Stimulated activated CD4-positive, alpha-beta T cell treated with anti-CD3 and anti-CD28 coated beads, Interleukin-12 subunit alpha, Interleukin-12 subunit beta, amount 100 ng/mL, for 48 hours (primary cell): ENCODE measurements around the gene ATP2A1.

Source experiments
- DNase-seq, 3 donors: peaks; one replicate each; pipeline ENCODE4 v3.0.0-alpha.2; 2020; ENCODE audit warnings: low read depth in 2 of 3, low spot score in 1 of 3

The ATP2A1 gene

DNA sequence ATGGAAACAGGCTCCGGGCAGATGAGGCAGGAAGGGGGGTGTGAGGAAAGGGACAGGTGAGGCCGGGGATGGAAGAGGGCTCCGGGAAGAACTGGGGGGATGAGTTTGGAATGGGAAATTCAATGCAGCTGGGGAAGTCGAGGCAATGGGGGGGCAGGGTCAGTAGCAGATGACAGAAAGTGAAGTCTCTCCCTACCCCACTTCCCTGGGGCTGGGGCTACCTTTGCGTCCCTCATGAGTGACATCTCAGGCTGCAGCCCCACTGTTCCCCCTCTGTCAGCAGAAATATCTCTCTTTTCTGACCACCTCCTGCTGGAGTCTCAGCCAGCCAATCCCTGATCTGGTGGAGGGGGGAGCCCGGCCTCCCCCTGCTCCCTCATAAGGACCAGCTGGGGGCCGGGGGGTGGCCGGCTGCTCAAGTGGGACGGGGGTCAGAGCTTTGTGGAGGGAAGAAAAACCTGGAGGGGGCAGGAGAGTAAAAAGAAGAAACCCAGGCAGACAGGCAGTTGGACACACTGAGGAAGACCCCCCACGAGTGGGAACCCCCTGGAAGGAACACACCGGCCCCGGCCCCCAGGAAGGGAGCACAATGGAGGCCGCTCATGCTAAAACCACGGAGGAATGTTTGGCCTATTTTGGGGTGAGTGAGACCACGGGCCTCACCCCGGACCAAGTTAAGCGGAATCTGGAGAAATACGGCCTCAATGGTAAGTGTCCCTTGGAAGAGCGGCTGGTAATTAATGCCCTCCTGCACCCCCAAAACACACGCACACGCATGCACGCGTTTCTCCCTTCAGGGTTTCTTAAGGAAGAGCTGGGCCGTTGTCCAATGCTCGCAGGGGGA, at the start of gene ATP2A1:
ATP2A1 (plus strand) TSS at position 406 of the 844 bp plus-strand sequence; CDS start at position 590, 184 bp downstream.
- no peak for DNase-seq

DNA sequence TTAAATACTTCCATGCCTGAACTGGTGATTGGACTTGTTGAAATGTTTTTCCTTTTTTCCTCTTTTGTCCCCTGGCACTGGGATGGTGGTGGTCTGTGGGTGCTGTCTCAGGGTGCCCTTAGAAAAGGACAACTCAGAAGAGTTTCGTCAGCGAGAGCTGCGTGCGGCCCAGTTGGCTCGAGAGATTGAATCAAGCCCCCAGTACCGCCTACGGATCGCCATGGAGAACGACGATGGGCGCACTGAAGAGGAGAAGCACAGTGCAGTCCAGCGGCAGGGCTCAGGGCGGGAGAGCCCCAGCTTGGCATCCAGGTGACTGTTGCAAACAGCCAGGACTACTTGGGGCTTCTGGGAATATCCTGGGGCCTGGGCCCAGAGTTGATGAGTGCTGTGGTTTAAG, 48.5 kb upstream of the ATP2A1 start:
- no peak for DNase-seq

DNA sequence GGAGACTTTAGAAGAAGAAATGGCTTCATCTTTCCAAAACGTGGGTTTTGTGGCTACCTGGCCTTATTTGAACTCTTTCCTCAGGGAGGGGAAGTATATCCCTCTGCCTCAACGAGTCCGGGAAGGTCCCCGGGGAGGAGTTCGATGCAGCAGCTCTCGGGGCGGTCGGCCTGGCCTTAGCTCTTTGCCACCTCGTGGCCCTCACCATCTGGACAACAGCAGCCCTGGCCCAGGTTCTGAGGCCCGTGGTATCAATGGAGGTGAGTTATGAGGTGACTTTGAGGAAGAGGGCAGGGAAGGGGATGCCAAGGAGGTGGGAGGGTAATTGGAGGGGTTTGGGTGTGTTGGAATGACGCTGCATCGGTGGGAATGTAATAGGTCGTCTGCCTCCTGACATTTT, 47.8 kb upstream of the ATP2A1 start:
- no peak for DNase-seq

DNA sequence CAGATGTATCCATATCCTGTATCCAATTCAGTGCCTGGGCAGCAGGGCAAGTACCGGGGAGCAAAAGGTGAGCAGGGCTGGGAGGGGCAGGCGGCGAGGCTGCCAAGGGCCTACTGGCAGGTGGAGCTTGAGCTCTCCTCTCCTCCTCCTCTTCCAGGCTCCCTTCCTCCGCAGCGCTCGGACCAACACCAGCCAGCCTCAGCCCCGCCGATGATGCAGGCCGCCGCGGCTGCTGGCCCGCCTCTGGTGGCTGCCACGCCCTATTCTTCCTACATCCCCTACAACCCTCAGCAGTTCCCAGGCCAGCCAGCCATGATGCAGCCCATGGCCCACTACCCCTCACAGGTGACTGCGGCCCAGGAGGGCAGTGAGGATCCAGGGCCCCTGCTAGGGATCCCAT, 43.9 kb upstream of the ATP2A1 start:
- DNase-seq: no peak

DNA sequence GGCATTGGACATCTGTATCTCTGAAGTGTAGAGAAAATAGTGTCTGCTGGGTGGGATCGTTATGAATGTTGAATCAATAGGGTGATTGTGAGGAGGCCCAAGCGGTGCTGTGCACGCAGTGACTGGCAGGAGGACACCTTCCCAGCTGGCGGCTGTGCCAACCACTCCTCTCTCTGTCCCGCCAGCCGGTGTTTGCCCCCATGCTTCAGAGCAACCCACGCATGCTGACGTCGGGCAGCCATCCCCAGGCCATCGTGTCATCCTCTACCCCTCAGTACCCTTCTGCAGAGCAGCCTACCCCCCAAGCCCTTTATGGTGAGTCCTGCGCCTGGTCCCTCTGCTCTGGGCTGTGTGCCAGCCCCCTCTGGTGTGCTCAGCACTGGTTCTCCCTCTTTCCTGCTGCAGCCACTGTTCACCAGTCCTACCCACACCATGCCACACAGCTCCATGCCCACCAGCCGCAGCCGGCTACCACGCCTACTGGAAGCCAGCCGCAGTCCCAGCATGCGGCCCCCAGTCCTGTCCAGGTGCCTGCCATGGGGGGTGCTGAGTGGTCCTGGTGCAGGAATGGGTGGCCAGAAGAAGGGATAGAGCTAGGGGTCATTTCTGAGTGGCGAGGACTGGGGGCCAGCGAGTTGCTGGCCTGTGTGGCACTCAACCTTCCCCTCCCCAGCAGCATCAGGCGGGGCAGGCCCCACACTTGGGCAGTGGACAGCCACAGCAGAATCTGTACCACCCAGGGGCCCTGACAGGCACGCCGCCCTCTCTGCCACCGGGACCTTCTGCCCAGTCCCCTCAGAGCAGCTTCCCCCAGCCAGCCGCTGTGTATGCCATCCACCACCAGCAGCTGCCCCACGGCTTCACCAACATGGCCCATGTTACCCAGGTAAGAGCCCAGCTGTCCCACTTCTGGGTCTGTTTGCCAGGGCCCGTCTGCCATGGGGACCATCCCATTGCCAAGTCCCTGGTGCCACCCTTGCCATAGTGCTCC, 43.1 kb upstream of the ATP2A1 start:
- DNase-seq: no peak

DNA sequence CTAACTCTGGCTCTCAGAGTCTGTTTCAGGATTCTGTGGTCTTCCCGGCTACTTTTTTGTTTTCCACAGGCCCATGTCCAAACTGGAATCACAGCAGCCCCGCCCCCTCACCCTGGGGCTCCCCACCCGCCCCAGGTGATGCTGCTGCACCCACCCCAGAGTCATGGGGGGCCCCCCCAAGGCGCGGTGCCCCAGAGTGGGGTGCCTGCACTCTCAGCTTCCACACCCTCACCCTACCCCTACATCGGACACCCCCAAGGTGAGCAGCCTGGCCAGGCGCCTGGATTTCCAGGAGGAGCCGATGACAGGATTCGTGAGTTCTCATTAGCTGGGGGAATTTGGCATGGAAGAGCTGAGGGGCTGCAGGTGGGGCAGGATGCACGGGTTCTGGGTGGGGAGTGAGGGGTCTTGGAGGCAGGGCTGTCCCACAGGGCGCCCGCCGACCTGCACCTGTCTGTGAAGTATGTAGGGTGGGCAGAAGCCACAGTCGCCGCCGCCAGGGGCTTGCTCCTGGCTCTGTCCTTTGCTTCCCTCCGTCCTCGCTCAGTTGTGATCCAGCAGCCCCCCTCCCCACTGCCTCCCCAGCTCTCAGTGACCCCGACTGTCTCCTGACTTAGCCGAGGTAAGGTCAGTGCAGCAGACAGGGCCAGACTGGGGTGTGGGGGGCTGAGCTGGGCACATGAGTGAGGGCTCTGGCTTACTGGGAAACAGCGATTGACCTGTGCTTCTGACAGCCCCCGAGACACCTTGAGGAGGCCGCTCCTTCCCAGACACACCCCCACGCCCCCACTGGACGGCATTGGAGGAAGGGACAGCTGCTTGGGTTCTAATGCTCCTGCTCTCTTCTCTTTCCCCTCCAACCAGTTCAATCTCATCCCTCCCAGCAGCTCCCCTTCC, 42.2 kb upstream of the ATP2A1 start:
- no peak for DNase-seq

DNA sequence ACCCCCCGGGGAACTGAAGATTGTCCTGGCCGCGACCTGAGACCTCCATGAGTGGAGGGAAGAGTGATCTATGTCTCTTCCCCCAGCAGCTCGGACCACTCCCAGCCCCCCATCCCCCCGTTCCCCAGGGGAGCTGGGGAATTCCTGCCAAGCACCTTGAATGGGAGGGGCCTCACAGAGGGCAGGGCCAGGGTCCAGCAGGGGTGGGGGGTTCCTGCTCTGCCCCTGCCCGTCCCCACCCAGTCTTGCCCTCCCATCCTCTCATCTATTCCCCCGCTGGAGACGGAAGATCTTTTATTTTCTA, 41.6 kb upstream of the ATP2A1 start:
- DNase-seq: no peak

DNA sequence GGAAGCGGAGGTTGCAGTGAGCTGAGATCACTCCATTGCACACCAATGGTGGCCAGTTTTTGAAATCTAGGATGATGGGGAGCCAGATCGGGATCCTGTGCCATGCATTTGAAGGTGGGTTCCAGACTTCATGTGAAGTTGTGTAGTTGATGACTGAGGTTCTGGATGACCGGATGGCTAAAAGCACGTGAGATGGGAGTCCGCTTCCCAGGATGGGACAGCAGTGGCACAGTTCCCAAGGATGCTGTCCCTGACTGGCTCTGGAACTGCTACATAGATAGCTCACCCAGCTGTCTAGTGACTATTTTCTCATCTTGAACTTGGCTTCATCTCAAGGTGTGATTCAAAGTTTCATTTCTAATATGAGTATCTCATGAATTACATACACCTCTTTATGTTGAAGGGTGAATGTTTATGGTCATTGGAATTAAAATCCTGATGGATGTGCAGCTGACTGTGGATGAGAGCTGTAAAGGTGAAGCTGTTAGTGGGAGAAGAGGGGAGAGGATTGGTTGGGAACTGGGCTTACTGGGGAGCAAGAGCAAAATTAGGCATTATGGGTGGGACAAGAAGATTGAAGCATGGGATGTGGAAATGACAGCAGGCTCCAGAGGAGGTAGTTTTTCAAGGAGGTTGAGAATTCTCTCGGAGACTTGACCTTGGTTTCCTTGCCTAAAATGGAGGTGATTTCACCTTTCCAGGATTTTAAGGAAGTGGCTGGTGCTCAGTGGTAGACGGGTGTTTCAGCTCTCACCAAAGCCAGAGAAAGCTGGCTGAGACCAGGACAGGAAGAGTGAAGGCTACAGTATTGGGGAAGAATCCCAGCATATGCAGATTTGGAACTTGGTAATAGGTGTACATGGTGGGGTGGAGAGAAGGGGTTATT, 40.4 kb upstream of the ATP2A1 start:
- DNase-seq: no peak

DNA sequence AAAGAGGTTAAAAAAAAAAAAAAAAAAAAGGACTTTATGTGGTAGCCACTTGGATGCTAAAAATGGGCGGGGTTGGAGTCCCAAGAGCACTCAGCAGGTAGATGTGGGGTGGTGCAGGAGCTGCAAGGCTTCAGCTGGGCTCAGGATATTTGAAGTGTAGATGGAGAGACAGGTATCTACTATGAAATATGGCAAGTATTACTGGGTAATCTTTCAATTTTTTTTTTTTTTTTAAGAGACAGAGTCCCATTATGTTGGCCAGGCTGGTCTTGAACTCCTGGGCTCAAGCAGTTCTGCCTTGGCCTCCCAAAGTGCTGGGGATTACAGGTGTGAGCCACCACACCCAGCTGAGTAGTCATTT, 39.8 kb upstream of the ATP2A1 start:
- no peak for DNase-seq

DNA sequence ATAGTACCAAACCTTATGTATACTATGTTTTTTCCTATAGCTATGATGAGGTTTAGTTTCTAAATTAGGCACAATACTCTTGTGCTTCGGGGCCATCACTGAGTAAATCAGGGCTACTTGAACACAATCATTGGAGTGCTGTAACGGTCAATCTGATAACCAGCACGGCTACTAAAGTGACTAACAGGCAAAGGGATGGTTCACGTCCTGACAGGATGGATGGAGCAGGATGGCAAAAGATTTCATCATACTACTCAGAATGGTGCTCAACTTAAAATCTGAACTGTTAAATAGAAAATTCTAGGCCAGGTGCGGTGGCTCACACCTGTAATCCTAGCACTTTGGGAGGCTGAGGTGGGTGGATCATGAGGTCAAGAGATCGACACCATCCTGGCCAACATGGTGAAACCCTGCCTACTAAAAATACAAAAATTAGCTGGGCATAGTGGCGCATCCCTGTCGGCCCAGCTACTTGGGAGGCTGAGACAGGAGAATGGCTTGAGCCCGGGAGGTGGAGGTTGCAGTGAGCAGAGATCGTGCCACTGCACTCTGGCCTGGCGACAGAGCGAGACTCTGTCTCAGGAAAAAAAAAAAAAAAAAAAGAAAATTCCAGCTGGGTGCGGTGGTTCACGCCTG, 39.2 kb upstream of the ATP2A1 start:
- no peak for DNase-seq

DNA sequence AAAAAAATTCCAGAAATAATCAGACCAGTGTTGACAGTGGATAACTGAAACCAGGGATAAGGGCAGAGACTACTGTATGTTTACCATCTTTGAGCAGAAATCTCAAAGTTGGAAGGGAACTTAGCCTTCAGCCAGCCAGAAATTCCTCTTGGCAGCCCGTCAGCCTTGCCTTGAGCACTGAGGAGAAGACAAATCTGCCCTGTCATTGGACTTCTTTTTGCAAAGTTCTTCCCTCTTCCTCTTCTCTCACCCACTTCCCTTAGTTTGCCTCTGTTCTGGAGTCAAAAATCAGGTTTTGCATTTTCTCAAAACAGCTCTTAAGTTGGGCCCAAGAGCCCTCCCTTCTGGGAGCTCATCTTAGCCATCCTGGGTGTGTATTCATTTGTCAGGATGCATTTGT, 38.4 kb upstream of the ATP2A1 start:
- DNase-seq: no peak

DNA sequence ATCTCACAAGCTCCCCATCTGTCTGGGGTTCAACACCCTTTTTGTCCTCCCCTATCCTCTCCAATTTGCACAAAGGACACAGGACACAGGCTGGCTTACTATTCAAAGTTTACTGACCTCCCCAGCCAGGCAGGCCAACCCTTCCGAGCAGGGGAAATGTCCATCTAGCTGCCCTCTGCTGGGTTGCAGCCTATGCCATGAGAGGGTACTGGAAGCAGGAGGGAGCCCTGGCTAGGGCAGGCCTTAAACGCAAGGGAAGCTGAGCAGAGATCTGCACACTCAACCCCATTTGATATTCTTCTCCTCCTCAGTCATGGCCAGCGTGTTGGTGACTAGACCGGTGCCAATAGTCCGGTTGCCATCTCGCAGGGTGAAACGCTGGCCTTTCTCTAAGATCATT, 35.6 kb upstream of the ATP2A1 start:
- DNase-seq: no peak

DNA sequence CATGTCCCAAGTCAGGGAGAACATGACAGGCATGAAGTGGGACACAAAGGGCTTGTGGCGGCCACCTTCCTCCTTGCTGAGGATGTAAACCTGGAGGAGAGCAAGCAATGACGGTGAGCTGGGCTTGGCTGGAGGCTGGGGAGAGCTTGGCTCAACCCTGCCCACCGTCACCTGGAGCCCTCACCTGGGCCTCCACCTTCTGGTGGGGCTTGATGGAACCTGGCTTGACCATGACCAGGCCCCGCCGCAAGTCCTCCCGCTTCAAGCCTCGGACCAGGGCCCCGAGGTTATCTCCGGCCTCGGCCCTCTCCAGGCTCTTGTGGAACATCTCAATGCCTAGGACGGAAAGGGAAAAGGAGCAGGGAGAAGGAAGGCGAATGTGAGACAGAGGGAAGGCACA, 34.5 kb upstream of the ATP2A1 start:
- DNase-seq: no peak

DNA sequence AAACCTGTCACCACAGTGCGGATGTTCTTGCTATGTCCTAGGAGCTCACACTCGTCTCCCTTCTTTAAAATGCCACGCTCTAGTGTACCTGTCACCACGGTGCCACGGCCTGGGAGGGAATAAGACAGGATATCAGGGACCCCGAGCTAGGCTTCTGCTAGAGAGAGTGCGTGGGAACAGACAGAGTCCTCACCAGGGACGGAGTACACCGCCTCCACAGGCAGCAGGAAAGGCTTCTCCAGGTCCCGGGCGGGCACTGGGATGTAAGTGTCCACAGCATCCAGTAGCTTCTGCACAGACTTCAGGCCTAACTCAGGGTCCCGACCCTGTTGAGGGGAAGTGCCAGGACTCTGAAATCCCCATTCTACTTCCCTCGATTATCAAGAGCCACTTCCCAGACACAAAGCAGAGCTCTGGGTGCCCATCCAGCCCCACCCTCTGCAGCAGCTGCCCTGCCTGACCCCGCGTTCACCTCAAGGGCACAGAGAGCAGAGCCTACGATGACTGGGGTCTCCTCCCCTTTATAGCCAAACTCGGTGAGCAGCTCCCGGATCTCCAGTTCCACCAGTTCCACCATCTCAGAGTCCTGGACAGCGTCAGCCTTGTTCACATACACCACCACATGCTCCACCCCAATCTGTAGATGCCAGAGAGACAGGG, 33.9 kb upstream of the ATP2A1 start:
- no peak for DNase-seq

DNA sequence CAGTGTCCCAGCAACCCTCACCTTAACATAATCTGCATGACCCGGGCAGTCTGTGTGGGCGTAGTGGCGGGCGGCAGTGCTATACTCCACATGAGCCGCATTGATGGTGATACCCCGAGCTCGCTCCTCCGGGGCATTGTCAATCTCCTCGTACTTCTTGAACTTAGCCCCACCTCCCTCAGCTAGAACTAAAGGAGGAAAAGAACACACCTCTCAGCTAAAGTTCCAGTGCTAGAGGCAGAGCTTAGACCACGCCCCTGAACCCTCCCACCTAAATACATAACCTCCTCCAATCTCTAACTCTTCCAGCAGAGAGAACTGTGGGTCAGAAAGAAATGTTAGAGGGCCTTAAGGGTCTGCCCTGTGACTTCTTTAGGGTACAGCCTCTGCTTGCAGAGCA, 33.0 kb upstream of the ATP2A1 start:
- DNase-seq: peak in 2 of 3 donors; percentile 32 to 37

DNA sequence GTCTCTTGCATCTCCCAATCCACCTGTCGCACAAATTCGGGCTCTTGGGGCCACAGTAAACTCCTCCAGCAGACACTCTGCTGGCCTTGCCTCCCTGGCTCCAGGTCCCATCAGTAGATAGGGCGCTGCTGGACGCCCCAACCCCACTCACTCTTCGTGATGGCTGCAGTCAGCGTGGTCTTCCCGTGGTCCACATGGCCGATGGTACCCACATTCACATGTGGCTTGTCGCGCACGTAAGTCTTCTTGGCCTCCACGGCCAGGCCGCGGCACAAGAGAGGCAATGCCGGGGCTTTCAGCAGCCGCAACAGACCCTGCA, 32.6 kb upstream of the ATP2A1 start:
- no peak for DNase-seq

DNA sequence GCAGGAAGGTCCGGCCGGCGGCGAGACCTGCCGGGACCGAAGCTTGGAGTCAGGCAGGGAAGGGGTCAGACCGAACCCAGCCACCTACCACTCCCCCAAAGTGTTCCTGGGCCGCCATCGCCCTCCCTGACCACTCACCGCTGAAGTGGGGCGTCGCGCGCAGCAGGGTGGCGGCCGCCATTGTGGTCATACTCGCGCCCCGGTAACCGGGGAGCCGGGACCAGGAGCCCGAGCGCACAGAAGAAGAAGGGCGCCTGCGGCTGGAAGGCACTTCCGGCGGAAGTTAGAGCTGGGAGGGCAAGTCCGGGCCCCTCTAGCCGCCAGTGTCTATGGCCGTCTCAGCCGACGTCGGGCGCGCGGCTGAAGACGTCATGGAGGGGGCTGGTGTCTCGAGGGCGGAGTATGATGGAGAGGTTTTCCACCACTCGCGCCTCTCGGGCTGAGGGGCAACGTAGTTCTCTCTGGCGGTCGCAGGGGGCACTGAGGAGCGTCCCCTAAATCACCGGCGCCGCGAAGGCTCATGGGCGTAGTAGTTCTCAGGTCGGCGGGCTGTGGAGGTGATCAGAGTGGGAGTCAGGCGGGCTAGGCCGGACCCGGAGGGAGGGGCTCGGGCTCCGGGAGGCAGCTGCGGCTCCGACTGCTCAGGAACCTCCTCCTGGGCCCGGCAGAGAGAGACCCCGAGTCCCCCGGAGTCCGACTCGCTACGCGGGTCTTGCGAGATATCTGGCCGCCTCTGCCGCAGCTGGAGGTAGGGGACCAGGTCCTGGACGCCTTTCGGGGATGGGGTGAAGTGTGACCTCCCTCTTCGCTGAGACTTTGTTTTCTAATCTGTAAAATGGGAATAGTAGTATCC, 32.0 kb upstream of the ATP2A1 start, which contains the start of gene TUFM:
TUFM (minus strand) TSS at position 269 of the 853 bp plus-strand sequence; CDS start at position 190, 79 bp downstream.
- DNase-seq: peak; percentile 97 to 98 (median 98)

DNA sequence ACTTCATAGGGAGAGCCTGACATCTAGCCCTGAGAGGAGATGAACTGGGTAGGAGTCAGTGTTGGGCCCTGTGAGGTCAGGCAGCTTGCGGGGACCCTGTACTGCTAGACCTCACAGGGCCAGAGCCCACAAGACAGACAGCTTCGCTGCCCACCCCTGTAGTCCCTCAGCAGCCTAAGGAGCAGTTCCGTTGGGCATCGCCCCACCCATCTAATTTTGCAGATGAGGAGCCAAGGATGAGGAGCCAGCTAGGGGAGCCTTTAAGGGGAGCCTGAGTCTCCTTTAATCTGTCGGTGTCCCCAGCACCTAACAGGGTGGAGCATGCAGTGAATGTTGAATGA, 31.4 kb upstream of the ATP2A1 start:
- DNase-seq: no peak
